SW480 (cell line): ENCODE measurements around the gene CLEC12A.
A peak's percentile ranks its signal among the peaks of the same experiment; 100 is the strongest.
"Not testable (repeated sequence)": the region's sequence is repeated elsewhere in the genome, so short reads cannot be mapped to it uniquely, and the experiment has no call there.

Experiments
- DNase-seq: peaks from one replicate; pipeline ENCODE4 v3.0.0-alpha.2; 2016; ENCODE audit warnings: low spot score

Gene CLEC12A

DNA sequence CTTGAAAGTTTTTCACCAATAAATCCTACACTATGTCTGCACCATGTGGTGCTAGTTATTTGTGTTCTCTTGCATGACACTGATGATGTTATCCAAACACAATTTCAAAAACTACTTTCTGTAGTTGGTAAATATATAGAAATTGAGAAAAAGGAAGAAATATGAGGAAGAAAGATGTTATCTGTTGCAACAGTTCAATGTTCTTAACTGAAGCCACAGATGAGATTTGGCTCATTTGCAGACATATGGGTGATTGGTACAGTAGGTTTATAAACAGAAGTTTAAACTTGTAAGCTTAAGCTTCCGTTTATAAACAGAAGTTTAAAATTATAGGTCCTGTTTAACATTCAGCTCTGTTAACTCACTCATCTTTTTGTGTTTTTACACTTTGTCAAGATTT, at the start of gene CLEC12A:
Gene CLEC12A (plus strand): TSS at position 229 of the 400 bp plus-strand sequence. CDS start 188 bp downstream, outside the sequence.
- DNase-seq, result no peak

DNA sequence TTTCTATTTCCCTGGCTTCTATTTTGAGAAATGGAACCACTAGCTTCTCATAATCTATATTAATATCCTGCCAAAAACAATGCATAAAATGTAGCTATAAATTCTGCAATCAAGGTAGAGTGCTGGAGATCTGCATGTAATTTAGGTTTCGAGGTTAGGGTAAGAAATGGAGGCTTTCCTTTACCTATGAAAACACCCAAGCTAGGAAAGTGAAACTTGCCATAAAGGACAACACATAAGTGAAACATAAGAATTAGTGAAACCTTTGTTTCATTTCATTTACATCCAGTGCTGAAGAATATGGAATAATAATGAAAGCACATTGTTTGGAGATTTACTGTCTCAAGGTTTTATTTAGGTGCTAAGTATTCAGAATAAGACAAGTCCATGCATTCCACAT, 48.8 kb upstream of the CLEC12A start:
- DNase-seq, result no peak

DNA sequence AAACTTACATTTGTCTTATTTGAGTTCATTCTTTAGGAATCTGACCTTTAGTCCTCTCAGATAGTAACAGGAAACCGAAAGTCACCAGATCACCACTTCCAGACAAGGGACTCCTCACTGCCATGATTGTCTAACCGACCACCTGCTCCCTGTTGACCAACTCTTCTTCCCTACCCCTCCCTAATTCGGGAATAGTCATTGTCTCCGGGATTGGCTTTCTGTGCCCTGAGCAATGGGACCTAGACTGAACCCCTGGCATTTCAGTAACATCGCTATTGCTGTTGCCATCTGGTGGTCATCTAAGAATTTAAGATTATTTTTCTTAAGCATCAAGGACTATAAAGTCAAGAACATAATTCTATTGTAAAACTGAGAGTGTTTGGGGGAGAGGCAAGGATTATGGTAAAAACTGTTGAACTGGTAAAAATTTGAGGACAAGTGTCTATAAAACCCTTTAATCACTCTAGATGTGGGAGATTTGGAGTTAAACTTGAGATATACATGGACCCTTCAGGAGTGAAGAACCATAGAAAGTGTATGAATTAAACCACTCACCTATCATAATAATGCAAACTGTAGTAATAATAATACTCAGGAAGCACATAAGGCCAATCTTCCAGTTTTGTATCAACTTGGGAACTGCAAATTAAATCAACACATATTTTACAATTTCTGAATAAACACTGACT, 45.4 kb upstream of the CLEC12A start:
- DNase-seq, result peak; percentile 64

DNA sequence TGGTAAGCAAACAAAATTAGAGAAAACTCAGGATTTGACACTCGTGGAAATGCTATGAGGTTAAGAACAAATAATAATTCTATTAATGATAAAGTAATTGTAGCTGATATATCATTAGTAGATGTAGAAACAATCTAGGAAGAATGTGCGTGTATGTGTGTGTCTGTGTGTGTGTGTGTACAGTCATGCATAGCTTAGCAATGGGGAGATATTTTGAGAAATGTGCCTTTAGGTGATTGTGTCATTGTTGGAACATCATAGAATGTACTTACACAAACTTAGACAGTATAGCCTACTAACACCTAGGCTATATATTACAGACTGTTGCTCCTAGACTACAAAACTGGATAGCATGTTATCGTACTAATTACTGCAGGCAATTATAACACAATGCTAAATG, 44.3 kb upstream of the CLEC12A start:
- no peak for DNase-seq

DNA sequence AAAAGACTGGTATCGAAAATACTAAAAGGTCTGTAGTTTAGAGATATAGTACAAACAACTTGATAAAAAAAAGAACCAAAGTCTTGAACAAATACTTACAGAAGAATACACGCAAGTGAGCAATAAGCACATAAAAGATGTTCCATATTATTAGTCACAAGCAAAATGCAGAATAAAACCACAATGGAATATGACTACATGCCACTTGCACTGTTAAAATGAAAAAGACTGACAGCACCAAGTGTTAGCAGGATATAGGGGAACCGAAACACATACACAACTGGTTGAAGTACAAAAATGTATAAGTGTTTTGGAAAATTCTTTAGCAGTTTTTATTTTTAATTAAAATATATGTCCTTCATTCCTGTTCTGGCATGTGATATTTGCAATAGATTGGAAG, 42.6 kb upstream of the CLEC12A start:
- no peak for DNase-seq

DNA sequence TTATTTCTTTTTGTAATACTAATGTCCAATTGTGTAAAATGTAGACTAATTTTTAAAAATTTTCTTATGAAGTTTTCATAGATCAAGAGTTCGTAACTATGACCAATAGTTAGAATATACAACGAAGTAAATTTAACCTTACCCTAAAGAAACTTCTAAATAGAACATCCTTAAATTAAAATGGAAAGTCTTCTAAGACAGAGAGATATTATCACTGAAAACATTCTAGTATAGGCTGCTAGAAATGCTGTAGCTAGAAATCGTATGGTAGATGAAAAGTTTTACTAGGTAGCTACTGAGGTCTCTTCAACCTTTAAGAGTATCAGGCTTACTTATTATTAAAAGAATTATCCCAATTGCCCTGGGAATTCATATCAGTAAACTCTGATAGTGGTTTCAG, 40.0 kb upstream of the CLEC12A start:
- no peak for DNase-seq

DNA sequence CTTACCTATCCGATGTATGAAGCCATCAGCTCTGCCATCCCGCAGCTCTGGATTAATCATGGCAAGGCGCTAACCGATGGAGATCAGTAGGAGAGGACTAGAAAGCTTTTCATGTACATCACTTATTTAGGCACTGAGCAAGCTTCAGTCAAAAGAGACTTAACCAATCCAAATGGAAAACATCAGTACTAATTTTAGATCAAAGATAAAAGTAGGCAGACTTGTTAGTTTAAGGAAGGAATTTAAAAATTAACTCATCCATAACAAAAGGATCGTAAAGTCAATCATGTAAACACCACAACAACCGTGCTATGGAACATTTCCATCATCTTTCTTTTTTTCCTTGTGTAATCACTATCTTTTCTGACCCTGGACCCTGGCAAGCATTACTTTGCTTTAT, 38.9 kb upstream of the CLEC12A start, which contains the start of gene CLEC2A:
Gene CLEC2A (minus strand): TSS at position 101 of the 400 bp plus-strand sequence. CDS start 41 bp downstream, at position 60.
- DNase-seq, result no peak

DNA sequence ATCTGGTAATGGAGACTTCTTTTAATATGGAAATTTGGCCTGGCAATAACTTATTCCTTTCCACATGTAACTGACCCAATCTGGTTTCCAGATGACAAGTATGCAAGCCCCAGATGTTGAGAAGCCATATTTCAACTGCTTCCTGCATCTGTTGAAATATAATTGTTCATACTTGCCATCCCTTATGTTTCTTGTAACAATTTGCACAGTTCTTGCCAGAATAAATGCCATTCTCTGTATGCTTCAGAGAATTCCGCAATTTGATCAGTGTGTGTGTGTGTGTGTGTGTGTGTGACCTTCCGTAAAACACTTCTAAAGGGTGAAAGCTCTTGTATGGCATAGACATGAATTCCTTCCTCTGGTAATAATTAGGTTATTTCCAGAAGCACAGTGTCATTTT, 37.3 kb upstream of the CLEC12A start:
- no peak for DNase-seq

DNA sequence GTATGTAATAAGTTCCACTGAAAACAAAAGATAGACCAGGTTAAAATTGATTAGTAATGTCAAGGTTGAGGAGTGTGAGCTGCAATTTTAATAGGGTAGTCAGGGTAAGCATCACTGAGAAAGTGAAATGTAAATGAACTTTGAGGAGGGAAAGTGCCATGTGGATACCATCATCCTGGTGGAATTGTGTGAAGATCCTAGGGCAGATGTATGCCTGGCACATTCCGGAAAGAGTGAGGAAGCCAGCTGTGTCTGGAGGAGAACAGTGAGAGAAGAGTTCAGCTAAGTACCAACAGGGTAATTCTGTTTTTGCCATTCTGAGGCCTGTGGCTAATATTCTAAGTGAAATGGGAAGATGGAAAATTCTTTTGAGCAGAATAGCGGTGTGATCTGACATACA, 36.2 kb upstream of the CLEC12A start:
- no peak for DNase-seq

DNA sequence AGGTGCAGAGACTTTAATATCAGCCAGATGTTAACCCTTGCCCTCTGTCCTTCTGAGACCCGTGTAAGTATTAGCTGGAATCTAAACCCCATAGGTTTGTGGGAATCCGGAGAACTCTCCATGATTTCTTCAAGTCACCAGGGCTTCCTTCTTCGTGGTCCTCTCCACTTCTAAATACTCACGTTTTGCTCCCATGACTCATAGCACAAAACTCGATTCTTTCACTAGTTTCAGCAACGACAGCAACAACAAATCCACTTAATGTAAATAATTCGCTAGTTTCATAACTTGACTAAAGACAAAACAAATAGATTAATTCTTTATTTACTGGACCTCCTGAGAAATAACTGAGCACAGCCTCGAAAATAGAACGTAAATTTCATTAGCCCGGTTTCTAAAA, 34.6 kb upstream of the CLEC12A start:
- DNase-seq, result no peak

DNA sequence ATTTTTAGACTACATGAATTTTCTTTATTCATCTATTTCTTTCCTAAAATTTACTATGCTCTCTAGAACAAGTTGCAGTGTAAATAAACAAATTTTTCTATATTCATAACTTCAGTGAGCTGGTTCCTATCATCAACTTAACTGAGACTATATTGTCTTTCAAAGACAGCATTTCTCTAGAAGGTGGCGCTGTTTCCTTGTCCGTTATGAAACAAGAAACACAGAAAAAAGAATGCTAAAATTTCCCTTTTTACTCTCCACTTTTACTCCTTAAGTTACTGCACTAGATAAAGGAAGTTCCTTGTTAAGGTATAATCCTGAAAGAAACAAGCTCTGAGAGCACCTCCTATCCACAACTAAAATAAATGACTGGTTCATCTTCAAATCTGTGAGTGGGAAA, 30.8 kb upstream of the CLEC12A start:
- DNase-seq, result no peak

DNA sequence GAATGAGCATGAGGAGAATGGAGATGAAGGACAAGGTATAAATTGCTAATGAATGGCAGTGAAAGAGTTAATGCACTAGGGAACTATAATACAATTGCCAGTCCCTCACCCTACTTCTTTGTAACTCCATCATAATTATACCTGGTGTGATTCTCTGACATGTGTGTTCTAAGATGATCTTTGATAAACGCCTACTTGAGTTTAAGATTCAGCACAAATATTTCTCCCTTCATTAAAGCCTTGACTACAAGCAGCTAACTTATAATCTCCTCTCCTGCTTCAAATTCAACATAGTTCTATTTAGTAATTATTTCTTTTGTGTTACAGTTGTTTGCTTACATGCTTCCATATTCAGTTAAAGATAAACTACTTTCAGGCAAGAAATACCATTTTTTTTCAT, 29.4 kb upstream of the CLEC12A start:
- DNase-seq, result no peak

DNA sequence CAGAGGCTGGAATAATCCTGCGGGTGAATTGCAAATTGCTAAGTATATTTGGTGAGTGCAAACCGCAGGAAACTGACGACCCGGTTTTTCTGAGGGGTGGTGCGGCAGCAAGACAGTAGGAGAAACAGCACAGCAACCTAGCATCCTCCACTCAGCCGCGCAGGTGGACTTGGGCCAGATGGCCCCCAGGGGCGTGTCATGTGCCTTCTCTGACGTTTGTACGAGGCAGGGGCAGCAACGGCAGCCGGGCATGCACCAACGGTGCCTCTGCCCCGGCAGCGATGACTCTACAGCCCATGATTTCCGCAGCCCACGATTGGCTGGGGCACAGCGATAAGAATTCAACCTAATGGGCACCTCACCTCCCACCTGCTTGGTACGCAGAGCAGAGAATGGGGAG, 28.0 kb upstream of the CLEC12A start:
- DNase-seq, result no peak

DNA sequence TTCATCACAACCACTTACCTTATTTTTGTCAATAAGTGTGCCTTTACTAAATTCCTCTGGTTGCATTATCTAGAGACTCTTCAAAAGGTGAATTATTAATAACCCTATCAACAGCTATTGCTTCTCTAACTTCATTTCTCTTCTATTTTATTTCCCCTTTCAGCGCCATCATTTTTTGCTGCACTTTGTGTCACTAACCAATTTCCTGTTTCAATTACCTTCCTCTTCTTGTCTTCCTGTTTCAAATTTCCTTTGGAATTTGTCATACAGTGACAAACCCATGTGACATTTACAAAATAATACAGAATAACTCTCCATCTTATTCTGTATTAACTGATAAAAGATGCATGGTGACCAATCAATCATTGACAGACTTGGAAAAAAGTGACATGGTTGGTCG, 26.8 kb upstream of the CLEC12A start:
- no peak for DNase-seq

DNA sequence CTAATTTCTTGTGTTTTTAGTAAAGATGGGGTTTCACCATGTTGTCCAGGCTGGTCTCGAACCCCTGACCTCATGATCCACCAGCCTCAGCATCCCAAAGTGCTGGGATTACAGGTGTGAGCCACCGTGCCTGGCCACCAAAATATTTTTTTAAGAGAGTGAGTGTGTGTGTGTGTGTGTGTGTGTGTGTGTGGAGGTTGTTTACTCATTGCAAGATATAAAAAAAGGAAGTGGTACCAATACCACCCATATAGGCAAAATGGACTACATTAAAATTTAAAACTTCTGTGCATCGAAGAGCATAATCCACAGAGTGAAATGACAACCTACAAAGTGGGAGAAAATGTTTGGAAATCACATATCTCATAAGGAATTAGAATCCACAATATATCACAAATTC, 23.5 kb upstream of the CLEC12A start:
- no peak for DNase-seq

DNA sequence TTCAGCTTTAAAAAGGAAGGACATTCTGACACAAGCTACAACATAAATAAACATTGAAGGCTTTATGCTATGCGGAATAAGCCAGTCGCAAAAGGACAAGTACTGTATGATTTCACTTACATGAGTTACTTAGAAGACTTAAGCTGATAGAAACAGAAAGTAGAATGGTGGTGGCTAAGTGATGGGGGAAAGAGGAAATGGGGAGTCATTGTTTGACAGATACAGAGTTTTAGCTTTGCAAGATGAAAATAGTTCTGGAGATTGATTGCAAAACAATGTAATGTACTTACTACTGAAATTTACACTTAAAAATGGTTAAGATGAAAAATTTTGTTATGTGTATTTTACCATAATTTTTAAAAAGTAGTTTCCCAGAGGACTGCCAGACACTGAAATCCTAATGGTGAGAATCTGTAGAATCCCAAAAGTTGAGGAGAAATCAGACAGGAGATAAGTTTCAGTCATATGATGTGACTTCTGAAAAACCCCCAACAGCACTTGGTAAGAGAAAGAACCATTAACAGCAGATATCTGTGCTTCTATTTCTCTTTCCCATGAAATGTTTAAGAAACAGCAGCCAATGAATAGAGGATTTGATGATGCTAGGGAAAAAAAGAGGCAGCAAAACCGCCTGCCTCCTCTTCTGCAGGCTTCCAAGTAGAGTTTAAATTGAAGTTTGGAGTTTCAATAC, 22.5 kb upstream of the CLEC12A start:
- DNase-seq, result no peak

DNA sequence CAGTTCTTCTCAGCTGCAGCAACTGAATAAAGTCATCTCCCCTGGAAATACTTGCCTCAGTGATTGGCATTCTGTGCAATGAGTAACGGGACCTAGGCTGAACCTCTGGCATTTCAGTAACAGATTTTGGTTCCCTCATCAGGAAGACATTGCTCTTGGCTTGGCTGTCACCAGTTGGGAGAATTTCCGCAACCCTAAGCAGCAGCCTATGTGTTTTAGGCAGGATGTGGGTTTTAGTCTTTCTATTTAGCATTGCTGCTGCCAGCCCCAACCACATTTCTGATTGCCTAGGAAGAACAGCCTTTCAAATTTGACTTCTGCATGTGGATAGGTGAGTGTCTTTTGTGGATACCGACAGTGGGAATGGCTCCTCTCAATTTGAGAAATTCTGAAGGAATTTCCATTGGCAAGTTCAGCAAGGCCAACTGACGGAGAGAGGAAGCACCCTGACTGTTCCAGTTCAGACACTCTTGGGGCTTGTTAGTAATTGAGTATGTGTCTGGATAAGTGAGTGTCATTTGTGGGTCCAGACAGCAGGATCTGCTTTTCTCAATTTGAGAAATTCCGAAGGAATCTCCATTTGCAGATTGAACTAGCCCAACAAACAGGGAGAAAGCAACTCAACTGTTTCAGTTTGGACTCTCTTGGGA, 20.1 kb upstream of the CLEC12A start:
- DNase-seq, result no peak

DNA sequence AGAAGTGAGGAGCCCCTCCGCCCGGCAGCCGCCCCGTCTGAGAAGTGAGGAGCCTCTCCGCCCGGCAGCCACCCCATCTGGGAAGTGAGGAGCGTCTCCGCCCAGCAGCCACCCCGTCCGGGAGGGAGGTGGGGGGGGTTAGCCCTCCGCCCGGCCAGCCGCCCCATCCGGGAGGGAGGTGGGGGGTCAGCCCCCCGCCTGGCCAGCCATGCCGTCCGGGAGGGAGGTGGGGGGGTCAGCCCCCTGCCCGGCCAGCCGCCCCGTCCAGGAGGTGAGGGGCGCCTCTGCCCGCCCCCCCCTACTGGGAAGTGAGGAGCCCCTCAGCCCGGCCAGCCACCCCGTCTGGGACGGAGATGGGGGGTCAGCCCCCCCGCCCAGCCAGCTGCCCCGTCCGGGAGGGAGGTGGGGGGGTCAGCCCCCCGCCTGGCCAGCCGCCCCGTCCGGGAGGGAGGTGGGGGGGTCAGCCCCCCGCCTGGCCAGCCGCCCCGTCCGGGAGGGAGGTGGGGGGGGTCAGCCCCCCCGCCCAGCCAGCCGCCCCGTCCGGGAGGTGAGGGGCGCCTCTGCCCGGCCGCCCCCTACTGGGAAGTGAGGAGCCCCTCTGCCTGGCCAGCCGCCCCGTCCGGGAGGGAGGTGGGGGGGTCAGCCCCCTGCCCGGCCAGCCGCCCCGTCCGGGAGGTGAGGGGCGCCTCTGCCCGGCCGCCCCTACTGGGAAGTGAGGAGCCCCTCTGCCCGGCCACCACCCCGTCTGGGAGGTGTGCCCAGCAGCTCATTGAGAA, 18.1 kb upstream of the CLEC12A start:
- DNase-seq, result not testable (repeated sequence)

DNA sequence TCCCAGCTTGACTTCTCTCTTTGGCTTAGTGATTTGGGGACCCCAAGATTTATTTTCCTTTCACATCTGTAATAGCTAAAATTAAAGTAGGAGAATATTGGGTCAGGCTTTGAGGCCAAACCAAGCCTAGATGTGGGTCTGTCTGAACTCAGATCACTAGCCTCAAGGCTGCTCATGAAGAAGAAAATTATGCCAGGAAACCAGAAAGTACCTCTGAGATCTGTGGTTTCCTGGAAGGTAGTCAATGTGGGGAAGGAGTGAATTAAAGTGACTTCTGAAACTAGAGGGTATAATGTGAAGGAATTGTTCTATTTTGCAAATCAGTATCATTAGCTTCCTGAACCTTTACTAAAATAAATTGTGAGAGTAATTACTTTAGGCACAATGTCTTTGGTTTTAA, 13.4 kb upstream of the CLEC12A start:
- no peak for DNase-seq

DNA sequence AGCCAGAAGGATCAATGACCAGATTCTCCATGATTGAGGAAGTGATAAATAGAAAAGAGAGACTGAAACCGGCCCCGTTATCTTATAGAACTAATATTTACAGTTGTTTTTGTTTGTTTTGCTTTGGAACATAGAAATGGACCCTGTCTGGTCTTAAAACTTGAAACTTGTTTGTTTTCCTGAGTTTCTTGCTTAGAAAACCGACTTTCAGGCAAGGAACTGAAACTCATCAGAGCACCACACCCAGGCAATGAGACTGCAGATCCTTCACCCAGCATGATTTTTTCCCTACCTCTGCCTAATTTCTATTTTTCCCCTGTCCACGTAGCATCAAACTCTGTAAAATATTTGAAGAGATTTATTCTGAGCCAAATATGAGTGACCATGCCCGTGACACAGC, 10.6 kb upstream of the CLEC12A start:
- no peak for DNase-seq

DNA sequence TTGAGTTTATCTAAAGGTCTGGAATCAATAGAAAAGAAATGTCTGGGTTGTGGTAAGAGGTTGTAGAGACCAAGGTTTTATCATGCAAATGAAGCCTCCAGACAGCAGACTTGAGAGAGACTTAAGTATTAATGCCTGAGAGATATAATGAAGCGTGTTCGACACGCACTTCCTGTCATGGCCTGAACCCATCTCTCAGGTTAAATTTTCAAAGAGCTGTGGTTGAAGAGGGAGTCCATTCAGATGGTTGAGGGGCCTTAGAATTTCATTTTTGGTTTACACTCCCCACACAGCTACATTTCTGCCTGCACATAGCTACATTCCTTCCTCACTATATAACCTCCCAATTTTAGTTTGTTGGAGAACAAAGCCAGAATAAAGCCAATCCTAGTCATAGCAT, 10.1 kb upstream of the CLEC12A start:
- no peak for DNase-seq

DNA sequence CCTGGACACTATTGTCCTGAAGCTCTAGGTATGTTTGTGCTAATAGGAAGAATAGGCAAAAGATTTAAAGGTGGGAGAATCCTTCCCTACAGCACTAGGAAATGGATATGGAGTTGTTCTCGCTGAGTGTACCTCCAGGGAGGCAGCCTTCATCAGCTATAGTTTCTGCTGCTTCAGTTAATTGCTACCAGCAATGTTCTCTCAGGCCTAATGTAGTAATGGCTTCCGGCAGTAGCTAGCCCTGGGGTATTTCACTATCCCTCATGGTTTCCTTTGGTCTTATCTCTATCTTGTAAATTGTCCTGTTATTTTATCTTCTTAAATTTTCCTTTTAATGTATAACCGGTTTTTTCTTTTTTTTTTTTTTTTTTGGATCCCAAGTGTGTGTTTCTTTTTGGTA, 9.3 kb upstream of the CLEC12A start:
- no peak for DNase-seq

DNA sequence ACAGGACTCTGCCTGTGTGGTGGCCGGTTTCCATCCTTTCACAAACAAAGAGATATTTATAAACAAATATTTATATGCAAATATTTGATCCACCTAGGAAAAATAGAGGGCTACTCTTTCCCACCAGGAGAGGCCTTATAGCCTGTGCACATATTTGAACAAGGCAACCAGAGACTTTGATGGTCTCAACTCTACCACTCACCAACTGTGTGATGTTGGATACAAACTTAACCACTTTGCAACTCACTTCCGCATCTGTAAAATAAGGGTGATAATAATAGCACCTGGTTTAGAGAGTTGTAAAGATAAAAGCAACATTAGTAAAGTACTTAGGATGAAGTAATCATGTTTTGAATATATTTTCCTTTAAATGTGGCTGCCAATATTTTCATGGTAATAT, 1.5 kb upstream of the CLEC12A start:
- peak; percentile 47 for DNase-seq
